K562 (cell line): ENCODE results near the gene ZNF831. TPM values are rescaled to one million over a fixed set of nuclear protein-coding genes. Genes with fewer than 3 reads are reported as not detected.

ENCODE experiments used
- ATAC-seq: fragments of 200-7000 bp; cut with Tn5 transposase; 3 replicates; pipeline ENCODE4 v1.9.1; 2020; ENCODE audit warnings: moderate library complexity
- BruUV-seq: library from RNA; stranded (reverse); fragments of 400-500 nt; replicated peaks from 2 replicates; lab custom pipeline; 2021; lab: Mats Ljungman, UMichigan
- CTCF ChIA-PET: fragments of 300-600 bp; formaldehyde crosslinking; extraction: SDS; loops from one replicate; lab custom pipeline; 2021; ENCODE audit warnings: low intra/inter-chr PET ratio; lab: Yijun Ruan, JAX
- POLR2A ChIA-PET: fragments of 300-600, 350-650 bp; sonication (Branson Sonifier 250); formaldehyde crosslinking; extraction: SDS; loops from one replicate; lab custom pipeline; 2021; ENCODE audit warnings: antibody characterized with exemption, inconsistent platforms; lab: Yijun Ruan, JAX
- DNase-seq, 4 experiments: peaks; one replicate each; pipeline versions ENCODE4 v3.0.0 to v3.0.0-alpha.2; 2011 to 2018; ENCODE audit warnings: low spot score in 3 of 4, mixed read lengths in 3 of 4; ENCODE audit errors: extremely low read depth in 1 of 4
- FAIRE-seq: peaks from 2 replicates; lab custom pipeline; 2011; peaks lifted over from hg19 to GRCh38; lab: Jason Lieb, UNC
- H2AFZ ChIP-seq: 2 replicates; pipeline ENCODE4 v1.6.0; 2011; ENCODE audit warnings: low read depth, low read length, control low read depth, inconsistent platforms
- H3K27ac ChIP-seq: fragments of 200-600 bp; 3 replicates; pipeline ENCODE4 v1.8.0; 2011; ENCODE audit warnings: low read depth, mild to moderate bottlenecking, control low read depth, inconsistent platforms, low read length, moderate library complexity, mixed read lengths; ENCODE audit errors: extremely low read depth
- H3K27me3 ChIP-seq, 2 experiments: fragments of 300-600 bp in 1 of 2; 2 replicates in 1 of 2; 3 replicates in 1 of 2; pipeline versions ENCODE4 v1.6.0 to v1.8.0; 2011; ENCODE audit warnings: inconsistent platforms in 2 of 2, low read length in 2 of 2, mild to moderate bottlenecking in 1 of 2, mixed read lengths in 1 of 2, moderate library complexity in 1 of 2; ENCODE audit not compliant: control insufficient read depth in 2 of 2, insufficient read depth in 2 of 2
- H3K36me3 ChIP-seq: fragments of 300-600 bp; 3 replicates; pipeline ENCODE4 v1.8.0; 2011; ENCODE audit warnings: mild to moderate bottlenecking, low read length, inconsistent platforms; ENCODE audit not compliant: control insufficient read depth, insufficient read depth
- H3K4me1 ChIP-seq, 2 experiments: fragments of 200-600 bp in 1 of 2; replicated peaks in 1 of 2; 2 replicates in 1 of 2; 3 replicates in 1 of 2; pipeline versions ENCODE4 v1.5.1 to v1.8.0; 2011; ENCODE audit warnings: inconsistent platforms in 2 of 2, low read length in 2 of 2, mild to moderate bottlenecking in 1 of 2, mixed read lengths in 1 of 2, moderate library complexity in 1 of 2; ENCODE audit not compliant: control insufficient read depth in 2 of 2, insufficient read depth in 2 of 2
- H3K4me2 ChIP-seq: 2 replicates; pipeline ENCODE4 v1.6.1; 2011; ENCODE audit warnings: low read length, control low read depth, inconsistent platforms, mixed read lengths; ENCODE audit not compliant: insufficient read depth
- H3K4me3 ChIP-seq: fragments of 200-600 bp; sonication (generic), shearing (Covaris generic); 2 replicates; pipeline ENCODE4 v1.5.1; 2016; ENCODE audit warnings: control low read depth, inconsistent platforms
- H3K79me2 ChIP-seq: fragments of 200-600 bp; 3 replicates; pipeline ENCODE4 v1.8.0; 2011; ENCODE audit warnings: low read length, inconsistent platforms; ENCODE audit not compliant: control insufficient read depth, insufficient read depth
- H3K9ac ChIP-seq, 2 experiments: 2 replicates each; pipeline versions ENCODE4 v1.6.0 to v1.6.1; 2011; ENCODE audit warnings: low read depth in 2 of 2, low read length in 2 of 2, control low read depth in 1 of 2, inconsistent platforms in 1 of 2, mild to moderate bottlenecking in 1 of 2, mixed read lengths in 1 of 2; ENCODE audit not compliant: insufficient read depth in 1 of 2
- H3K9me1 ChIP-seq: one replicate; pipeline ENCODE4 v1.6.0; 2011; ENCODE audit warnings: inconsistent platforms, mild to moderate bottlenecking, low read length, moderate library complexity; ENCODE audit not compliant: control insufficient read depth, insufficient read depth
- H3K9me3 ChIP-seq: replicated peaks from 2 replicates; pipeline ENCODE4 v1.5.1; 2011; ENCODE audit warnings: low read depth, low read length, inconsistent platforms; ENCODE audit not compliant: control insufficient read depth, insufficient read depth
- H4K20me1 ChIP-seq: replicated peaks from 2 replicates; pipeline ENCODE4 v1.6.1; 2011; ENCODE audit warnings: low read length, inconsistent platforms, mixed read lengths; ENCODE audit not compliant: control insufficient read depth, insufficient read depth
- GABPB1 ChIP-seq: sonication (generic); formaldehyde crosslinking; IDR thresholded peaks from 2 replicates; pipeline ENCODE4 v1.8.0; 2022; ENCODE audit warnings: mild to moderate bottlenecking, missing genetic modification reagents
- HDAC3 ChIP-seq: fragments of 450-650 bp; IDR thresholded peaks from 2 replicates; pipeline ENCODE4 v1.6.1; 2018; ENCODE audit warnings: borderline replicate concordance, mild to moderate bottlenecking, moderate library complexity; ENCODE audit not compliant: partially characterized antibody
- IRF1 ChIP-seq: sonication (generic); formaldehyde crosslinking; IDR thresholded peaks from 2 replicates; pipeline ENCODE4 v1.8.0; 2022; ENCODE audit warnings: missing genetic modification reagents, mild to moderate bottlenecking, borderline replicate concordance
- KLF6 ChIP-seq: fragments of 250-450 bp; sonication (Bioruptor Pico); IDR thresholded peaks from 2 replicates; pipeline ENCODE4 v1.4.0; 2020; ENCODE audit warnings: mild to moderate bottlenecking, moderate library complexity, borderline replicate concordance
- MTA1 ChIP-seq: fragments of 450-650 bp; IDR thresholded peaks from 2 replicates; pipeline ENCODE4 v1.6.1; 2017; ENCODE audit warnings: borderline replicate concordance
- NEUROD1 ChIP-seq: fragments of 150-350 bp; IDR thresholded peaks from 2 replicates; pipeline ENCODE4 v1.6.1; 2014; ENCODE audit warnings: borderline replicate concordance, low read length, low read depth; ENCODE audit not compliant: partially characterized antibody
- NKRF ChIP-seq: fragments of 450-650 bp; IDR thresholded peaks from 2 replicates; pipeline ENCODE4 v1.6.1; 2016; ENCODE audit warnings: borderline replicate concordance
- NR1H2 ChIP-seq: sonication (generic); formaldehyde crosslinking; IDR thresholded peaks from 2 replicates; pipeline ENCODE4 v1.4.0; 2020; ENCODE audit warnings: mild to moderate bottlenecking, missing genetic modification reagents
- PATZ1 ChIP-seq: fragments of 250-450 bp; sonication (Bioruptor Pico); IDR thresholded peaks from 2 replicates; pipeline ENCODE4 v1.5.0; 2020; ENCODE audit warnings: mild to moderate bottlenecking, borderline replicate concordance
- RBBP5 ChIP-seq: fragments of 200-600 bp; sonication (generic); IDR thresholded peaks from 2 replicates; pipeline ENCODE4 v1.6.1; 2012; ENCODE audit warnings: borderline replicate concordance, mild to moderate bottlenecking, low read length, control low read depth, inconsistent platforms; ENCODE audit not compliant: insufficient read depth, poor library complexity, severe bottlenecking
- RBM25 ChIP-seq: fragments of 200-400 bp; formaldehyde crosslinking; IDR thresholded peaks from 2 replicates; pipeline ENCODE4 v1.6.1; 2018; ENCODE audit warnings: low read length, low read depth, moderate library complexity; ENCODE audit not compliant: severe bottlenecking
- STAG1 ChIP-seq: sonication (generic); formaldehyde crosslinking; IDR thresholded peaks from 2 replicates; pipeline ENCODE4 v1.5.0; 2020; ENCODE audit warnings: missing genetic modification reagents, borderline replicate concordance
- TCF7L2 ChIP-seq: fragments of 150-350 bp; IDR thresholded peaks from 2 replicates; pipeline ENCODE4 v1.6.1; 2016; ENCODE audit warnings: low read depth, mild to moderate bottlenecking, low read length, moderate library complexity
- ZNF398 ChIP-seq: fragments of 250-450 bp; sonication (Bioruptor Pico); IDR thresholded peaks from 2 replicates; pipeline ENCODE4 v1.8.0; 2021; ENCODE audit warnings: moderate library complexity, mild to moderate bottlenecking, inconsistent platforms
- ZNF785 ChIP-seq: fragments of 250-450 bp; sonication (Bioruptor Pico); IDR thresholded peaks from 2 replicates; pipeline ENCODE4 v1.4.0; 2020; ENCODE audit warnings: mild to moderate bottlenecking
- WGBS: fragments of 100-300 bp; shearing (Covaris generic); methylation state at CpG from one replicate; pipeline ENCODE4 v1.1.6; 2016; ENCODE audit warnings: low coverage, mixed read lengths; ENCODE audit not compliant: insufficient coverage; ENCODE audit errors: missing lambda C conversion rate; 5-methylcytosine and 5-hydroxymethylcytosine counted together
- in situ Hi-C: fragments of 300-500 bp; cut with MboI; formaldehyde crosslinking; loops from 4 replicates; pipeline ENCODE4 v1.15.0; 2018; ENCODE audit warnings: inconsistent platforms, mixed read lengths
- intact Hi-C: fragments of 100-400 bp; cut with micrococcal nuclease; formaldehyde crosslinking; loops from 2 replicates; pipeline ENCODE4 v1.14.2; 2022
- polyA plus RNA-seq, 8 experiments: library from polyadenylated mRNA; depleted of rRNA in 4 of 8; stranded (reverse) in 5 of 8; unstranded in 3 of 8; fragments of >200 nt; fragmentation: Nextera tagmentation in 2 of 8; fragmentation: Illumina TruSeq in 1 of 8; extraction: Ambion mirVana in 2 of 8; extraction: Trizol in 1 of 8; gene quantifications; 2 replicates each; pipeline versions ENCODE4 v1.2.1 to v1.2.3, GENCODE V29; 2011 to 2014; ENCODE audit warnings: inconsistent platforms in 1 of 8, missing spikeins in 1 of 8
- total RNA-seq, 7 experiments: library from RNA; depleted of rRNA in 6 of 7; stranded (reverse); fragments of >200 nt in 6 of 7; fragmentation: Illumina TruSeq in 2 of 7; extraction: Trizol in 2 of 7; gene quantifications; 2 replicates each; pipeline versions ENCODE4 v1.2.1 to v1.2.3, GENCODE V29; 2011 to 2021; ENCODE audit warnings: low replicate concordance in 1 of 7

The ZNF831 gene
- total and polyA plus RNA-seq, 9 of the 15 experiments (the other 6 are each of a cell fraction or from before 2014, with no cell fraction given), result not detected

- POLR2A ChIA-PET, result no interaction called here
- TF ChIP-seq HDAC3 (no peak), STAG1 (CRISPR knock-in tag) (no peak), ZNF785 (CRISPR knock-in tag) (no peak), NR1H2 (no peak), TCF7L2 (no peak), RBBP5 (no peak), GABPB1 (CRISPR knock-in tag) (no peak), PATZ1 (no peak), MTA1 (no peak), KLF6 (CRISPR knock-in tag) (no peak), IRF1 (CRISPR knock-in tag) (no peak), RBM25 (no peak), NEUROD1 (no peak), NKRF (no peak), ZNF398 (no peak)
These were observed 55.6 kb downstream of the ZNF831 start for GRCh38 chr20:59219211-59219610.

More at GRCh38 chr20:59219211-59219610, 55.6 kb downstream of the ZNF831 start:
- in situ Hi-C loops (loop anchor here (5.0 kb wide), 1 partner anchor 352 kb away; no protein-coding TSS in a partner anchor), intact Hi-C loops (no loop called here)
- Histone ChIP-seq H3K9ac (no peak overlapping the region), H3K9me1 (no peaks in the 10 kb centered on the region), H3K27me3 (peaks cover 29 to 38% of the 10 kb centered on the region in 2 experiments), H2AFZ (no peak overlapping the region), H3K79me2 (no peaks in the 10 kb centered on the region), H3K4me1 (peaks cover 0 to 9% of the 10 kb centered on the region in 2 experiments; a peak in 2 of 5 replicates), H3K4me3 (no peak overlapping the region), H3K9me3 (no peaks in the 10 kb centered on the region), H4K20me1 (peaks cover 5% of the 10 kb centered on the region; the same call in 1 of the 2 replicates), H3K36me3 (no peaks in the 10 kb centered on the region), H3K27ac (no peak overlapping the region), H3K4me2 (no peak overlapping the region)
- DNase-seq (no peak), FAIRE-seq (no peak), ATAC-seq (no peak)
- CTCF ChIA-PET, result no interaction called here
- WGBS, result 0% methylated on average over 8 of the region's 8 CpGs
- BruUV-seq, result no TSS peak
